ENCODE data around the gene TUBB.

TUBB gene

DNA sequence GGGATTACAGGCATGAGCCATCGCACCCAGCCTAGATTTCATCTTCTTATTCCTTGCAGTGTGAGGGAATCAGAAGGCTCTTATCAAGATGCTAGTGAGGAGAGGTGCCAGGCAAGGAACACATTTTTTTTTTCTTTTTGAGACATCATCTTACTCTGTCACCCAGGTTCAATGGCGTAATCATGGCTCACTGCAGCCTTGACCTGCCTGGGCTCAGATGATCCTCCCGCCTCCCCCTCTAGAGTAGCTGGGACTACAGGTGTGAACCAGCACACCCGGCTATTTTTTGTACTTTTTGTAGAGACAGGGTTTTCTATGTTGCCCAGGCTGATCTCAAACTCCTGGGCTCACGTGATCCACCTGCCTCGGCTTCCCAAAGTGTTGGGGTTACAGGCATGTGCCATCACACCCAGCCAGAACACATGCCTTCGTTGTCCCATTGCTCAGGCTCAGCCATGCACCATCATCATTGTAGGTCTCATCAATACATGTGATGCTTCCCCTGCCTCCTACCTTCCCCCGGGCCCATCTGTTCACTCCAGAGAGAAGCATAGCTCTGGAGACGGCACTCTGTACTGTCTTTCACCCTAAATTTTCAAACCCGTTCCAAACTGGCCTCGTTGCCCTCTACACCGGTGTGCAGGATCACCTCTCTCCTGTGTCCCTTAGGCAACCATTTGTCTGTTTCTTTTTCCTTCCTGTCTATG, 12.2 kb downstream of the TUBB start:
- DNase-seq (ENCODE audit: insufficient read length, low spot score): no peak
- FAIRE-seq: no peak

DNA sequence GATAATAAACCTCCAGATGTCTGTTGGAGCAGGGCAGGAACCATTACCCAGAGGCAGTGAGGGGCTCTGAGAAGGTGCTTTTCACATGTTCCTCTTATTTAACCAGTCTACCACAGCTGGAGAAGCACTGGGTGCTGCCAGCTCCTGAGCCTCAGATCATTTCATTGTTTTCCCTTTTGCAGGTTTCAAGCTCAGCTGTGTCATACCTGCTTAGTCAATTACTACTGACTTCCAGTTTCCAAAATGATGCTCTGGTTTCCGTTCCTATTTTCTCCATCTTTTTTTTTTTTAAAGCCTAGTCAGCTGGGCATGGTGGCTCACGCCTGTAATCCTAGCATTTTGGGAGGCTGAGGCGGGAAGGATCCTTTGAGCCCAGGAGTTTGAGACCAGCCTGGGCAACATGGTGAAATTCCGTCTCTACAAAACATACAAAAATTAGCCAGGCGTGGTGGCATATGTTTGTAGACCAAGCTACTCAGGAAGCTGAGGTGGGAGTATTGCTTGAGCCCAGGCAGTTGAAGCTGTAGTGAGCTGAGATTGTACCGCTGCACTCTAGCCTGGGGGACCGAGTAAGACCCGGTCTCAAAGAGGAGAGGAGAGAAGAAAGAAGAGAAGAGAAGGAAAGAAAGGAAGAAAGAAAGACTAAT, 15.6 kb downstream of the TUBB start:
- FAIRE-seq (no peak), DNase-seq (ENCODE audit: insufficient read length, low spot score) (no peak)

DNA sequence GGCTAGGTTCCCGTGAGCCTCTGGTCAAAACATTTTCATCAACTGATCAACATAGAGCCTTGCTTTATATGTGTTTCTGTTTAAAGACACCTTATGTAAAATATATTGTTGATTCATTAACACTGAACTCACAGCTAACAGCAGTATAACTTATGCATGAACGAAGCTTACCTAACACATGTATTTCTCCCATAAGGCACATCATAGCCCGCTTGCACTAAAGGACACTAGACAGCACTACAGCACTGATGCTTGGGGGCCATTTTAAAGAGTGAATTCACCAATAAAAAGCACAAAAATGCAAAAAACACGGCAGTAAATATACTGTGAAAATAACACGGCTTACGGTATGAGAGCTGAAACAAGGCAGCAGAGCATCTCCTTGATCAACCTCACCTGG, 18.4 kb downstream of the TUBB start:
- FAIRE-seq (no peak), DNase-seq (ENCODE audit: insufficient read length, low spot score) (no peak)

DNA sequence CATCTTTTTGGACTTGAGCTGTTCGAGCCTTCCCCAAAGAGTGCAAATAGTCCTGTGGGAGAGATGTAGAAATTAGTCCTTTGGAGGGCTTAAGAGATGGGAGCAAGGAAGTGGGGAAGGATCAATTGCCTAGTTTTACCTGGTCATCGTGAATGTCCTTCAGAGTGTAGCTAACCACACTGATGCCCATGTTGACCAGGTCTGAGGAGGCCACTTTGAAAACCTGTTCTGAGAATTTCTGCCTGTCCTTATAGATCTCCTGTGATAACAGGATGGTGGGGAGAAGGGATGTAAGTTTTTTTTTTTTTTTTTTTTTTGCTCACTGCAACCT, 20.4 kb downstream of the TUBB start:
- no peak for DNase-seq (ENCODE audit: insufficient read length, low spot score)
- no peak for FAIRE-seq

DNA sequence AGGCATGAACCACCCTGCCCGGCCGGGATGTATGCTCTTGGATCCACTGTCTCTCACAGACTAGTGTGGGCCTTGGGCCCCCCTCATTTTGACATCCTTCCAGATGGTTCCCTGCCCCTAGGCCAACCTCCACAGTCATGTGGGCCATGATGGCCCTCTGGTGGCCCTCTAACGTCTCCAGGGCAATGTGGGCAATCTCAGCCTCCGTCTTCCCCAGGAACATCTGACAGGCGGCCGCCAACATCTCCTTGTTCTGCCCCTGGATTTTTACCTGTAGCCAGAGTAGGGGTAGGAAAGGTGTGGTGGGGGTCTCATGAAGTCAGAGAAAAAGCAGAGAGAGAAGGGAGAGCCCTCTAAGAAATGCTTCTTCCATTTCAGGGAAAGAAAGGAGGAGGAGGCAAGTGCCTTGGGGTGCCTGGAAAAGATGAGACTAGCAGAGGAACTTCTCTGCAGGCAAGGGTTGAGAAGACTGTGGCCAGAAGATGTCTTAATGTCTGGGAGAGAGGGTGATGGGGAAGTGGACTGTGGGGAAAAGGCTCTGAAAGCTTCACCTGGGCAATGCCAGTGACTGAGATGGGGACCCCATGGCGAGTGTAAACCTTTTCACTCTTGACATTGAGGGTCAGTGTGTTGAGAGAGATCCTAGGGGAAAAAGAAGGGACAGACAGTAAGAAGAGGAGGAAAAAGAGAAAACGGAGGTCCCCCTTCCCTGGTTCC, 21.1 kb downstream of the TUBB start:
- DNase-seq (ENCODE audit: insufficient read length, low spot score) (no peak), FAIRE-seq (no peak)

DNA sequence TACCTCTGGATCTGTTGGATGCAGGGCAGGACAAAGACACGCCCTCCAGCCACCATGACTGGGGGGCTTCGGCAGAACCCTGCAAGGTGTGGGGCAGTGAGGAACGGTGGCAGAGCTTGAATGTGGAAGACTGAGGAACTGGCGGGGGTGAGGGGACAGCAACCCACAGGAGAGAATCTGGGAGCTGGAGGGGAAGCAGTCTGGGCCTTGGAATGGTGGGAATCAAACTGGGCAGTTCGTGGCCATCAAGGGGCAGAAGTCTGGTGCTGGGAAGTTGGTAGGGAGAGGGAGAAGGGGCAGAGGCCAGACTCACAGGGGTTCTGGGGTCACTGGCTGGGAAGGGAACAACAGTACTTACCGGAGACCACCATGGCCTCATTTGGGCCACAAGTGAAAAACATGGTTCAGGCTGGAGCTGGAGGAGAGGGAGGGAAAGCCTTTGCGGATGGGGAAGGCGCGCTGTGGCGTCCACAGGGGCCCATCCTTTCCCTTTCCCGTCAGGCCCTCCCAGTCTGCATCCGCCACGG, 21.7 kb downstream of the TUBB start:
- DNase-seq (ENCODE audit: insufficient read length, low spot score): no peak
- FAIRE-seq: no peak

DNA sequence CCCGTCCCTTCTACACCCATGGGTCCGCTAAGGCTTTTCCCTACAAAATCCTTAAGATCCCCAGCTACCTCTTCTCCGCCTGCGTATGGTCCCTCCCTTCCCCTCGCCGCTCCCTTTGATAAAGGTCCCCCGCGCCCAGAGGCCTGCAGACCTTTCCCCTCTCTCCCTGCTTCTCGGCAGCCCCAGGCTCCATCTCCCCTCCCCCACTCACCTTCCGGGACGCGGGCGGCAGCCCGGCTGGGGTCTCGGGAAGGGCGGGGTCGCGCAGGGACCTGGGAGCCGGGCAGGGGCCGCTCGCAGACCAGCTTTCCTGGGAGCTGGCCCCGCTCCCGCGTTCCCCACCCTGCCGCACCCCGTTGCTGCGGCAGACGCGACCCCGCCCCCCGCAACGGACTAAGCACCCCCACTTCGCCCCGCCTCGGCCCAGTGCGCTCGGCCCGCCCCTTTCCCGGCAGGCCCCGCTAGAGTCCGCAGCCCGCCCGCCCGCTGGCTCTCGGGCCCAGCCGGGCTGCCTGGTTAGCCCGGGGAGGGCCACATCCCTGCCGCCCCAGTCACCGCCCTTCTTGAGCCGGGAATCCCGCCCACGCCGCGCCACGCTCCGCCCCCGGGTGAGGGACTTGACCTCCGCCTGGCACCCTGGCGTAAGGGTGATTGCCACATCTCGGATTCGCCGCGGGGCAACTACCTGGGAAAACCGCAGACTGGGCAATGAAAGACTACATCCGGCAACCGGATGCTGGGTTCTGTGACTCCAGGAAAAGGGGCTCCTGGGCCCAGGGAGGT, 22.4 kb downstream of the TUBB start, which contains the start of gene FLOT1:
TSS of gene FLOT1 (minus strand) at position 372 of the 783 bp plus-strand sequence. CDS start 498 bp downstream, outside the sequence.
- peak; percentile 90 for FAIRE-seq

DNA sequence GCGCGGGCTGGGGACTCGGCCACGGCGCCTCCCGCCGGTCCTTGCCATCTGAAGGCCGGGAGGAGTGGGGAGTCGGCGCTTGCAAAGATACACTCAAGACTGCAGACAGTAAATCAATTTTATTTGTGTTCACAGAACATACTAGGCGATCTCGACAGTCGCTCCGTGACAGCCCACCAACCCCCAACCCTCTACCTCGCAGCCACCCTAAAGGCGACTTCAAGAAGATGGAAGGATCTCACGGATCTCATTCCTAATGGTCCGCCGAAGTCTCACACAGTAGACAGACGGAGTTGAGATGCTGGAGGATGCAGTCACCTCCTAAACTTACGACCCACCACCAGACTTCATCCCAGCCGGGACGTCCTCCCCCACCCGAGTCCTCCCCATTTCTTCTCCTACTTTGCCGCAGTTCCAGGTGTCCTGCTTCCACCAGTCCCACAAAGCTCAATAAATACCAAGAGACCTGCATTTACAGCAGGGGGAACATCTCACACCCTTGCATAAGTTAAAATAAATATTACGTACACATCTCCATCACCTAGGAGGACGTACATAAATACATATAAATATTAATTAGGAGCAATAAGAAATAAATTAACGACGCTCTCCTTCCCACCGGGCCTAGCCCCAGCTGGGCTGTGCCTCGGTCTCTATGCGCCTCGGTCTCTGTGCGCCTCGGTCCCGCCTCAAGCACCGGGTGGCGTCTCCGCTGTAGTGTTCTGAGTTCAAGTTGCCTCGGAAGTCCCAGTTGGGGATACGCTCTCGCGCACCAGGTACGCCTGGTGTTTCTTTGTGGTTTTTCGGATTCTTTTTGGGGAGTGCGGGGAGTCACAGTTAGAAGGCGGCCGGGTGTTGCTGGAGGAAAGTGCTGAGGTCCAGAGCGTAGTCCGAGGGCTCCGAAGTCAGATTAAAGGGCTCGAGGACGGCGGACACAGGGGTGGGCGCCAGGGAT, 23.2 kb downstream of the TUBB start:
- DNase-seq (ENCODE audit: insufficient read length, low spot score): no peak

More for the DNA sequence above, 22.4 kb downstream of the TUBB start, which contains the start of gene FLOT1:
- DNase-seq (ENCODE audit: insufficient read length, low spot score): peak; percentile 95

DNA sequence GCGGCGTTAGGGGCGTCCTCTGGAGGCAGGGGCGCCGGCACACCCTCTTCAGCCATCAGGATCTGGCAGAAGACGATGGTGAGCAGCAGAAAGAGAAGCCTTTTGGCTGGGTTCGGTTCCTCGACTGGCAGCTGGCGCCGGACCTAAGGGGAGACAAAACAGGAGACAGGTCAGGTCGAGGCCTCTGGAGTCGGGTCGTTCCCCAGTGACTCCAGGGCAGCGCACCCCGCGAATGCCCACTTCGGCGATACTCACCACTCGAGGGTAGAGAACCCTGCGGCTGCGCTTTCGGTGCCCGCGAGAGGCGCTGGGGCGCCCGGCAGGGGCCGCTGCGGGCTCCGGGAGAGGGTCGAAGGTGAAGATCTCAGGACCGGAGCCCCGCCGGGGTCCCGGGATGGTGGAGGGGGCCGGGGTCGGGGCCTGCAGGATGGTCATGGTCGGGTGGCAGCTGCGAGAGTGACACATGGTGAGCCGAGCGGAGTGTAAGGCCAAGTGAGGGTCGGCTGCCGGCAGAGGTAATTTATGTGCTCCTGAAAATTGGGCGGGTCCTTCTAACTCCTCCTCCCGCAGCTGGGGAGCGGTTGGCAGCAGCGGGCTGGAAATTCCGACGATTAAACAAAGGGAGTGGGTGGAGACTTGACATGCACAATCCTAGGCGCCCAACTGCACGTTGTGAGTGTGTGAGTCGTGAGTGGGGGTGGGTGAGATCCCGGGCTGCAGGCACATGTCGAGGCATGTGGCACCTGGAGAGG, 24.1 kb downstream of the TUBB start, which contains the start of gene IER3:
TSS of gene IER3 (minus strand) at position 494 of the 752 bp plus-strand sequence. CDS start at position 465, 29 bp downstream.
- DNase-seq (ENCODE audit: insufficient read length, low spot score) (peak; percentile 85), FAIRE-seq (peak; percentile 9)

More for the DNA sequence above, 23.2 kb downstream of the TUBB start:
- FAIRE-seq: no peak

DNA sequence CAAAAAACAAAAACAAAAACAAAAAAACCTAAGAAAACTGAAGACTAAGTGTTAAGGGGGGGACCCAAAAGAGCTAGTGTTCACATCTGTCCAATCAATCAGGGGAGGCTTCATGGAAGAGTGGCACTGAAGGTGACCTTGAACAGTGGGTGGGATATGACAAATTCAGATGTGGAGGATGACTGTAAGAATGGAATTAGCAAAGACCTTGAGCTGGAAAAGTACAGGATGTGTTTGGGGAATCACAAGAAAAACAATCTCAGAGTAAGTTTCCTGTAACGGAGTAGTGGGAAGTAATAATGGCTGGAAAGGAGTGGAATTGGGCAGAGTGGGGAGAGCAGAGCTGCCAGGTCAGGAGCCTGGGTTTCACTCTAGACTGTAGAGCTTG, 27.1 kb downstream of the TUBB start:
- DNase-seq (ENCODE audit: insufficient read length, low spot score) (no peak), FAIRE-seq (no peak)

DNA sequence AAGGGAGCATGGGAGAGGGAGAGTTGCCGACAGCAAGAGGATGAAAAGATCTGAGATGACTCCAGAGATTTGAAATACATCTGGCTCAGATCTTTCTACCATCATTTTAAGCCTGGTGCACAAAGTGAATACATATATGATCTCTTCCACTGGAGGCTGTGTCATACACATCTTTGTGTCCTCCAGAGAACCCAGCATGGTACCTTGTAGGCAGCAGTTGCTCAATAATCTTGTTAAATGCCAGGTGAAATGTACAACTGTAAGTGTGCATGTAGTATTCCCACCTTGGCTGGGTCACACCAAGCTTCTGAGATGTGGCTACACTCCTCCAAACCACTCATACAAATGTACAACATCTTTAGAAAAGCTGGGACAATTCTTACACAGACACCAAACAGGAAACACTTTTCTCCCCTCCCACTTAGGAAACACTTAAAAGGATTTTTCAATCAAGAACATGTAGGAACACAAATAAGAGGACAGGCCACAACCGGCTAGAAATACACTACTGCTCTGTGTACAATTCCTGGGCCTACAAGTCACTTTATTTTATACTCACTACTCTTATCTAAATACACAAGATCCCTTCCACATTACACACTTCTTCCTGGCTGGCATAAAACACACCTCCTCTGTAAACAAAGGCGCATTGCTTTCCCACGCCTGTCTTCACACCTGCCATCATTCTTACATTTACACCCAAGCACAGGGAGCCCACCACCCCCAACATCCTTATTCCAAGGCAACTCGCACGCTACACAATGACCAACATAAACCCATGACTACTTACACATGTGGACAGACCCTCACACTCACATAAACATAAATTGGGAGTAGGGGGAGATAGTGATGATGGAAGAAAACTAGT, 28.0 kb downstream of the TUBB start:
- no peak for FAIRE-seq

DNA sequence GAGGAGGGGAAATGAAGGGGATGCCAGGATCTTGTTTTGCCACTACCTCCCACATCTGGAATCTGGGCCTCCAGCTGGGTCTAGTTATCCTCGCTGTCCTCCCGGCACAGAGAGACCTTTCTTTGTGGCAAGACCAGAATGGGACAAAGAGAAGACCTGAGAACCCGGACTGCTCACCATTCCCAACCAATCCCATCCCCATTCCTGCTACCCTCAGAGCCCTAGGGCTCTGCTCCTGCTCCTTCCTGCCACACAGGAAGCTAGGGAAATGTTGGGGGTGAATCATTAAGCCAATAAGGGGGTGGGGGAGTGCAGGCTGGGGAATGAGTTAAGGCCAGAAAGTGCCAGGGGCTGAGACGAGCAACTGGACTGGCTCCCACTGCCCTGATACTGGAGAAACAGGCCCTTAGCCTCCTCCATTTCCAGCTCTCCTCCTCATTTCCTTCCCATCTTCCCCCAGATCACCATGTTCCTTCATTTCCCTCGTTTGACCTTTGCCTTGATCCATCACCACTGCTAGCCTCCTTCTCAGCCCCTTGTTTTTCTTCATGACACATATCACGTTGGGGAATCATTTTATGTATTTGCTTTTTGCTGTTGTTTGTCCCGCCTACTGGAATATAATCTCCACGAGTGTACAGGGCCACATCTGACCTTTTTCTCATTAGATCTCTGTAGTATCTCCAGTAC, 28.8 kb downstream of the TUBB start:
- DNase-seq (ENCODE audit: insufficient read length, low spot score): no peak

More for the DNA sequence above, 28.0 kb downstream of the TUBB start:
- DNase-seq (ENCODE audit: insufficient read length, low spot score): no peak

DNA sequence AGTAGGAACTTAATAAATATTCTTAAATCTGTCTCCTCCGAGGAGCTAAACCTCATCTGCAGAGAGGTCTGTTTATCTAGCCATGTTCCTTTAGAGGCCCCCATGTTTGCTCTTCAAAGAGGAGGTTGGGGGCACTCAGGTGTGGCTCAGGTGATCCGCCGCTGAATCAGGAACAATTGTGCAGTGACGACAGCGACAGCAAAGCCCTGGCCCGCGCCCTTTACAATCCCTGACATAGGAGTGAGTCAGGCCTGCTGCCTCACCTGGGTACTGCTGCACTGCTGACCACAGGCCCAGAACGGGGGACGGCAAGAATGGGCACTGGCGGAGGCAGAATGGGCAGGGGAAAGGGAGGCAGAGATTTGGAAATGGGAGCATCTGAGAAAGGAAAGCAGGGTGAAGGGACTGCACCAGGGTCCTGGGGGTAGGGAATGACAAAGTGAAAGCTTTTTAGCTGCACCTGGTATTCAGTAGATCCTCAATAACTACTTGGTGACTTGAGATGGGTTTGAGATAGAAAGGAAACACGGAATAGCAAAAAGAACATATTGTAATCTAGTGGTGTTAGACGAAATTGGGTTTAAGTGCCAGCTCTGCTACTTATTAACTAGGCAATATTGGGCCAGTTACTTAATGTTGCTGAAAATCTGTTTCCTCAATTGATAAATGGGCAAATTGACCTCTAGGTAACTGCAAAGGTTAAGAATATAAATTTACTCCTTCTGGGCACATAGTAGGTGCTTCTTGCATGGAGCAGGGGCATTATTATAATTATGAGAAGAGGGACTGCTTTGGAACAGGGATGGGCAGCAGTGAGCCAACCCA, 29.6 kb downstream of the TUBB start:
- no peak for DNase-seq (ENCODE audit: insufficient read length, low spot score)
- no peak for FAIRE-seq

More for the DNA sequence above, 28.8 kb downstream of the TUBB start:
- FAIRE-seq: no peak

DNA sequence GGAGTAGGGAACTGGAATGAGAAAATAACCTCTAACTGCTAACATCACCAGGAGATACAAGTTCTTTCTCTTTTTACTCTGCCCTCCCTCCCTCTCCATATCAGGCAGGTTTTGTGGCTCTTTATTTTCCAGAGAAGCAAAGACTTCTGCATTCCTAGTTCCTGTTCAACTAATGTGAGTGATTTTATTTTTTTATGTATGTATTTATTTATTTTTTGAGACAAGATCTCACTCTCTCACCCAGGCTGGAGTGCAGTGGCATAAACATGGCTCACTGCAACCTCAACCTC, 30.2 kb downstream of the TUBB start:
- DNase-seq (ENCODE audit: insufficient read length, low spot score): no peak
- FAIRE-seq: no peak

DNA sequence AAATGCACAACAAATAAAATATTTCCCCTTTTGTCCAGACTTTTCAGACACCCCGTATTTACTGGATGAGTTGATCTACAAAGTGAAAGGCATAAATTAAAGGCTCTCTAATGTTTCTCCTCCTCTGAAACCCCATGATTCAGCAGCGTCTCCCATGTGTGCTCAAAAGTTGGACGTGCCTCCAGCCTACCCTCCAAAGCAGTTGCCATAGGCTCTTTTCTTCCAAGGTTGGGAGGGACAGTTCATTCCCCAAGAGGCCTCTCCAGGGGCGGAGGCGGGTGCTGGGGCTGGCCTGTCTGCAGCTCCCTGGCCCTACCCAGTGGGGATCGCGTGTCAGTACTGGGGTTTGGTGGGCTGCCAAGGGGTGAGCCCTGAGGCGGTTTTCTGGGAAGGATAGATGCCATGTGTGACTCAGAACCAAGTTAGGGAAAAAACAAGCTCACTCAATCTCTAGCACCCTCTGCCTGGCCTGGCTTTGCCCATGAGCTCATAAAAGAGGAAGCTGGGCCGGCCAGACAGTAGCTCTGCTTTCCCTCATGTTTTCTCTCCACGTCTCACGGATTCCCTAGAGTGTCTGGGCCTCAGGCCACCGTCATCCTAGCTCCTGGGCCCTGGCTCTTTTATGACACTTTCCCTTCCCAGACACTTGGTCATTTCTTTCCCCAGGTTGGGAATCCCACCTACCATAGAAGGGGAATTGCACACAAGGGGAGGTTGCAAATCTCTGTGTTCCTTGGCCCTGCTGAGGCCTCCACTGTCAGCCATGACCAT, 32.2 kb downstream of the TUBB start:
- peak; percentile 52 for FAIRE-seq
- DNase-seq (ENCODE audit: insufficient read length, low spot score): peak; percentile 93

DNA sequence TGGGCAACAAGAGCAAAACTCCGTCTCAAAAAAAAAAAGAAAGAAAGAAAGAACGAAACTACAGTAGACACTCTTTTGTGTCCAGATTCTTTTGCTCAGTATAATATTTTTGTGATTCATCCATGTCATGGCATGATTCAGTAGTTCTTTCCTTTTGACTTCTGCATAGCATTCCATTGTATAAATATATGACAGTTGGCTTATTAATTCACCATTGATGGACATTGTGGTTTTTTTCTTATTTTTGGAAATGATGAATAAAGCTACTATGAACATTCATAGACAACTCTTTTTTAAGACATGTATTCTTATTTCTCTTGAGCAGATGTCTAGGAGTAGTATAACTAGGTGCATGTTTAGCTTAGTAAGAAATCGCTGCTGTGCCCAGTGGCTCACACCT, 34.5 kb downstream of the TUBB start:
- DNase-seq (ENCODE audit: insufficient read length, low spot score): no peak
- no peak for FAIRE-seq
